ENCODE measurements around the gene TMOD4. TPM values are rescaled to one million over a fixed set of nuclear protein-coding genes. Genes with fewer than 3 reads are reported as not detected.

TMOD4 gene
- total RNA-seq, 1 donor from 2014 or later, result 4.4 TPM

- Mint-ChIP-seq H3K27me3 (no peaks in the 10 kb centered on the region), H3K4me3 (no peak overlapping the region), H3K36me3 (ENCODE audit: low read depth) (no peaks in the 10 kb centered on the region), H3K9me3 (no peaks in the 10 kb centered on the region), H3K27ac (no peak overlapping the region), H3K4me1 (peaks cover 12% of the 10 kb centered on the region)
- ChIA-PET CTCF (no interaction called here), POLR2A (no interaction called here)
- intact Hi-C loops (cut with micrococcal nuclease), result no loop called here
- DNase-seq (no peak), ATAC-seq (ENCODE audit: low read depth) (no peak)
- no peak for TF ChIP-seq CTCF (IDR thresholded peaks at IDR 0.05)
These were observed 43.3 kb downstream of the TMOD4 start for GRCh38 chr1:151132335-151133017.

- Mint-ChIP-seq H3K4me3 (peak overlapping the region; percentile 84), H3K9me3 (no peaks in the 10 kb centered on the region), H3K36me3 (ENCODE audit: low read depth) (no peaks in the 10 kb centered on the region), H3K27ac (peak overlapping the region; percentile 89), H3K4me1 (peaks cover 12% of the 10 kb centered on the region), H3K27me3 (no peaks in the 10 kb centered on the region)
- intact Hi-C loops (cut with micrococcal nuclease), result loop anchor here (1.0 to 2.0 kb wide), 3 partner anchors 14 to 61 kb away; partner anchors contain the start of genes GABPB2, LYSMD1 and SEMA6C
- no peak for DNase-seq
- POLR2A ChIA-PET, result interaction anchor here (0.6 to 1.9 kb wide), 23 partner anchors 9 to 767 kb away, joined by 3 to 16 read pairs (median 5); partner anchors contain the start of genes C1orf56, LYSMD1, PSMD4 and SCNM1
- CTCF ChIA-PET, result interaction anchor here (1.3 to 1.4 kb wide), 2 partner anchors 30 to 32 kb away, joined by 3 to 4 read pairs; no protein-coding TSS in a partner anchor
- ATAC-seq (ENCODE audit: low read depth), result no peak
- TF ChIP-seq CTCF (IDR thresholded peaks at IDR 0.05), result no peak
These were observed 44.0 kb downstream of the TMOD4 start for GRCh38 chr1:151131701-151132334.

GRCh38 chr1:151130987-151131586 is 44.7 kb downstream of the TMOD4 start:
- peak overlapping the region; percentile 84 for H3K4me3 Mint-ChIP-seq
- POLR2A ChIA-PET, result interaction anchor here (0.6 to 1.9 kb wide), 24 partner anchors 10 to 766 kb away, joined by 3 to 16 read pairs (median 5); partner anchors contain the start of genes C1orf56, LYSMD1, PSMD4 and SCNM1
- H3K27ac Mint-ChIP-seq, result peak overlapping the region; percentile 89
- peaks cover 12% of the 10 kb centered on the region for H3K4me1 Mint-ChIP-seq
- H3K9me3 Mint-ChIP-seq, result no peaks in the 10 kb centered on the region
- peak; percentile 100 for ATAC-seq (ENCODE audit: low read depth)
- no peaks in the 10 kb centered on the region for H3K27me3 Mint-ChIP-seq
- H3K36me3 Mint-ChIP-seq (ENCODE audit: low read depth), result no peaks in the 10 kb centered on the region
- DNase-seq, result peak; percentile 73
- intact Hi-C loops (cut with micrococcal nuclease), result loop anchor here (1.0 to 2.0 kb wide), 3 partner anchors 15 to 60 kb away; partner anchors contain the start of genes GABPB2, LYSMD1 and SEMA6C
- no peak for TF ChIP-seq CTCF (IDR thresholded peaks at IDR 0.05)
- CTCF ChIA-PET, result interaction anchor here (1.3 to 1.4 kb wide), 2 partner anchors 30 to 31 kb away, joined by 3 to 4 read pairs; no protein-coding TSS in a partner anchor

GRCh38 chr1:151128800-151129199 is 47.0 kb downstream of the TMOD4 start:
- DNase-seq, result no peak
- ChIA-PET CTCF (interaction anchor here (1.2 kb wide), 1 partner anchor 27 kb away, joined by 3 read pairs; no protein-coding TSS in a partner anchor), POLR2A (interaction anchor here (0.6 to 1.2 kb wide), 4 partner anchors 10 to 99 kb away, joined by 3 to 7 read pairs (median 6); no protein-coding TSS in a partner anchor)
- no peak for TF ChIP-seq CTCF (IDR thresholded peaks at IDR 0.05)
- H3K4me1 Mint-ChIP-seq, result peaks cover 12% of the 10 kb centered on the region
- intact Hi-C loops (cut with micrococcal nuclease), result no loop called here
- peaks cover 10% of the 10 kb centered on the region for H3K36me3 Mint-ChIP-seq (ENCODE audit: low read depth)
- H3K4me3 Mint-ChIP-seq, result no peak overlapping the region
- no peaks in the 10 kb centered on the region for H3K27me3 Mint-ChIP-seq
- H3K9me3 Mint-ChIP-seq, result no peaks in the 10 kb centered on the region
- H3K27ac Mint-ChIP-seq, result no peak overlapping the region
- no peak for ATAC-seq (ENCODE audit: low read depth)
